Ramos (cell line): ENCODE results near the gene CBY1.
"Not testable (repeated sequence)": the region's sequence is repeated elsewhere in the genome, so short reads cannot be mapped to it uniquely, and the experiment has no call there.

ENCODE experiments used
- in situ Hi-C: fragments of 300-500 bp; cut with MboI; formaldehyde crosslinking; loops from one replicate; pipeline ENCODE4 v1.14.3; 2022; ENCODE audit warnings: low sequenced_read_pairs; ENCODE audit not compliant: unreplicated experiment

Gene CBY1

DNA sequence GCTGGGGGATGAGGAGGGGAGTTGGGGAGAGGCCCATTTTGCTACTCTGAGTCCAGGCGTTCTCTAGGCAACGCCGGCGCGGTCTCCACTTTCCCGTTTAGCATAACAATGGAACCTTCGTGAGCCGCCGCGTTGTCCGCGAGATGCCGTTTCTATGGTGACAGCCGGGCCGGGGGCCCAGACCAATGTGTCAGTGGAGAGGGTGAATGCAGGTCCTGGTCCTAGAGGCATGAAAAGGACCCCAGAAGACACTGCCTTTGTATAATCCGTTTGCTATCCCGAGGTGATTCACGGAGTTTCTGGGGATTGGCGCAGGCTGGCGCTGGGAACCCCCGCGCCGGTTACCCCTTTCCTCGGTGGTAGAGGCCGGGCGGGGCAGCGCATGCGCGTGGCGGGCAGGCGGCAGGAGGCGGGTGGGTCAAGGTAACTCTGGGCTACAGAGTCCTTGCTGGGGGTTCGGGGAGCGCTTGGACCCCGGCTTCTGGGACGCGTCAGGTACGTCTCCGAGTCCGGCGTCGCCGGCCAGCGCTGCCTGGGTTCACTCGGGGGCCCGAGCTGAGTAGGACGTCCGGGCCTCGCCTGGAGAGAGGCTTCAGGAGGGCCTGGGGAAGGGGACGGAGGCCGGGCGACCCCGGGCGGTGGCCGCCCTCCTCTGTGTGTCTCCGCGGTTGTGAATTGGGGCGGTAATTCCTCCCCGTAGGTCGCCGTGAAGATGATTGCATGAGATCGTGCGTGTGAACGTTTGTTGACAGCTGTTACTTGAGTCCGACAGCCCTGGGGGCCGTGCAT, at the start of gene CBY1, which contains the start of gene FAM227A:
Gene CBY1, plus strand, starts transcription at position 383 of the 789 bp plus-strand sequence. CDS start 11,417 bp downstream, outside the sequence.
Gene FAM227A, minus strand, starts transcription at position 137 of the 789 bp plus-strand sequence. CDS start 6,224 bp downstream, outside the sequence.
- in situ Hi-C loops: no loop called here

DNA sequence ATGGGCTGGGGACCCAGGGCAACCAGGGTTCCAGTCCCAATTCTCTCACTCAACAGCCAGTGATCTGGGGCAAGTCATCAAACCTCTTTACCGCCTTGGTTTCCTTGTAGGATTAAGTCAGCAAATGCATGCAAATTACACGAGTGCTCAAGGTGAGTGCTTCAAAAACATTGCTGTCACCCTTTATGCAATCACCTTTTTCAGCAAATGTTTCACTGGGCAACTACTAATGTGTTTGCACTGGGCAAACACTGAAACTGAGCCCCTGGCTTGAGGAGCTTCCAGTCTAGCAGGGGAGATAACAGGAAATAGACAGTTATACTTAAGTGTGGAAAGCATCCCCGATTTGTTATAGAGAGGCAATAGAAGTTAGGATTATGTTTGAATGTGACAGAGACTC, 48.8 kb upstream of the CBY1 start:
- in situ Hi-C loops: no loop called here

DNA sequence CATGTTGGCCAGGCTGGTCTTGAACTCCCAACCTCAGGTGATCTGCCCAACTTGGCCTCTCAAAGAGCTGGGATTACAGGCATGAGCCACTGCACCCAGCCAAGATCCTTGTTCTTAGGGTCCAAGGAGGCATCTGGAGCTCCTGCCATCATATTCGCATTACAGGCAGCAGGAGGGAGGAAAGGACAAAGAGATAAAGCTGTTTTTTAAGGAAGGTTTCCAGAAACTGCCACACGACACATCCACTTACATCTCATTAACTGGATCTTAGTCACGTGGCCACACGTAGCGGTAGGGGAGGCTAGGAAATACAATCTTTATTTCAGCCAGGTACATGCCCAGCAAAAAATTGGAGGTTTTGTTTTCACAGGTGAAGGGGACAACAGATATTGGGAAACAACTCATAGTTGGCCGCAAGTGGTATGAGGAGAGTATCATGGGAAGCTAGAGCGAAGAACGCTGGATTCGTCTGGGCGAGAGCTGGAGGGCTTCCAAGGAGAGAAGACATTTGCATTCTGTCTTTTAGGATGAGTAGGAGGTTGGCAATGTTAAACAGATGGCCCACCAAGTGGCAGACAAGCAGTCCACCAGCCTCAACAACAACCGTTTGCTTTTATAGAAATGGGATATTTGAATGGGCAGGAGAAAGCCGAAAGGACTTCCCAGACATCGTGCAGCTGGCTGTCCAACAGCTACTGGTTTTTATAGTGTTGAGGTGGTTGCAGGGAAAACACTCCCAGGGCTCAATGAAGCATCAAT, 47.3 kb upstream of the CBY1 start:
- in situ Hi-C loops: no loop called here

DNA sequence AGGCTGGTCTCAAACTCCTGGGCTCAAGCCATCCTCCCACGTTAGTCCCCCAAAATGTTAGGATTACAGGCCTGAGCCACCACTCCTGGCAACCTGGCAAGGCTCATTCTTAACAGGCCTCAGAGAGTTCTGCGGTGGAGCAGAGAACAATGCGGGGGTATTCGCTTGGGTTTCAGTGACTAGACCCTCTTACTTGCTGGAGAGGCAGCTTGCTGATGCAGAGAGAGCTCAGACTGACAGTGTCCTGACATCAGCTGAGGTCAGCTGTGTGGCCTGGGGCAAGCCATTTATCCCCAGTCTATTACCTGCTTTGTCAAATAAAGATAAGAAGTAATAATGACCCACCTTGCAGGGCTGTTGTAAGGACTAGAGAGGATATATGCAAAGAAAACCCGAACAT, 46.2 kb upstream of the CBY1 start:
- in situ Hi-C loops: no loop called here

DNA sequence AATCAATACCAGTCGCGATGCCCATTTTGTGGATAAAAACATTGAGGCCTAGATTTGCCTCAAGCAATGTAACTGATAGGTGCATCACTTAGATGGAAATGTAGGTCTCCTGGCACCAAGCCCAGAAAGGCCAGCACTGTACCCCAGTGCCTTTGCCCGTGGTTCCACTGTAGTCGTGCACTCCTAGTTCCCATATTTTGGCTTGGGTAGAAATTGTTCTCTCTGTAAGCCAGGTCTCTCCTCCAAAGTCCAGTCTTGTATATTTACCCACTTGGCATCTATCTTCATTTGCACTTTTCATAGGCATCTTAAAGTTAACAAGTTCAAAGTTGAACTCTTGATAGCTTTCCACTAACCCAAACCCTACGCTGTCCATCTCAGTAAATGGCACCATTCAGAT, 44.9 kb upstream of the CBY1 start:
- in situ Hi-C loops: no loop called here

DNA sequence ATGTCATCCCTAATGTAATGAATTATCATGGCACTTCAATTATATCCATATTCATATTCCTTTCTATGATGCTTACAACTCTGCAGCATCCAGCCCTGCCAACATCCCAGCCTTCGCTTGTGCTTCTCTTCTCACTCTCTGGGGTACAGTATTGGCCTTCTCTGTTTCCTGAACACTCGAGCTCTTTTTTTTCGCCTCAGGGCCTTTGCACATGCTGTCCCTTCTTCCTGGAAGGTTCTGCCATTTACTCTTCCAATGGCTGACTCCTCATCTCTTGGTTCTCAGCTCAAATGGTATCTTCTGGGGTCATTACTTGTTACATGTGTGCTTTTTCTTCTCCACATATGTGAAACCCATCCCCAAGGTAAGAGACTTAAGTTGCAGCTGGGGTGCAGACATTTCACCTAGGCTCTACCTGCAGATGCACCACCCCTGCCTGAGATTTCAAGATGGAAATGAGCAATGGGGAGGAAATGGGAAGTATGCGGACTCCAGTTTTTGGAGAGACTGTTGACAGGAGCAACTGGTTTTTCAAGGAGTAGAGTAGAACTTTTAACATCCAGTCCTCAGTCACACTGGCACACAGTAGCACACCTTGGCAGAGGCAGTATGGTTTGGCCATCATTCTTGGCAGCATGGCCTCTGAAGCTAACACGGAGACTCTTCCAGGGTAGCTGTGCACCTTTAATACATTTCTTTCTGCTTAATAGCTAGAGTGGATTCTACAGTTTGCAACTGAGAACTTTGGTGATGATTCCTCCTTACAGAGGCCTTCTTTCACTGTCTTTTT, 44.0 kb upstream of the CBY1 start:
- in situ Hi-C loops: no loop called here

DNA sequence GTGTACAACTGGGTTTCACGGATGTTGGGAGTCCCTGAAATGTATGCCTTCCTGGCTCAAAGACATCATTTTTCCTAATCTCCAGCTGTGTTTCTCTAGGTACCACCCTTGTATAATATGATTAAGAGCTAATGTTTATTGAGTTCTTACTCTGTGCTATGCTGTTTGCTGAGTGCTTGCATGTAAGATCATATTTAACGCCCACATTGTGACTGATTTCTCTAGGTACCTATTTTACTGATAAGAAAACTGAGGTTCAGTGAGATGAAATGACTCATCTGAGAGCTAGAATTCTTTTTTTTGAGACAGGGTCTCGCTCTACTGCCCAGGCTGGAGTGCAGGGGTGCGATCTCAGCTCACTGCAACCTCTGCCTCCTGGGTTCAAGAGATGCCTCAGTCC, 42.9 kb upstream of the CBY1 start:
- in situ Hi-C loops: no loop called here

DNA sequence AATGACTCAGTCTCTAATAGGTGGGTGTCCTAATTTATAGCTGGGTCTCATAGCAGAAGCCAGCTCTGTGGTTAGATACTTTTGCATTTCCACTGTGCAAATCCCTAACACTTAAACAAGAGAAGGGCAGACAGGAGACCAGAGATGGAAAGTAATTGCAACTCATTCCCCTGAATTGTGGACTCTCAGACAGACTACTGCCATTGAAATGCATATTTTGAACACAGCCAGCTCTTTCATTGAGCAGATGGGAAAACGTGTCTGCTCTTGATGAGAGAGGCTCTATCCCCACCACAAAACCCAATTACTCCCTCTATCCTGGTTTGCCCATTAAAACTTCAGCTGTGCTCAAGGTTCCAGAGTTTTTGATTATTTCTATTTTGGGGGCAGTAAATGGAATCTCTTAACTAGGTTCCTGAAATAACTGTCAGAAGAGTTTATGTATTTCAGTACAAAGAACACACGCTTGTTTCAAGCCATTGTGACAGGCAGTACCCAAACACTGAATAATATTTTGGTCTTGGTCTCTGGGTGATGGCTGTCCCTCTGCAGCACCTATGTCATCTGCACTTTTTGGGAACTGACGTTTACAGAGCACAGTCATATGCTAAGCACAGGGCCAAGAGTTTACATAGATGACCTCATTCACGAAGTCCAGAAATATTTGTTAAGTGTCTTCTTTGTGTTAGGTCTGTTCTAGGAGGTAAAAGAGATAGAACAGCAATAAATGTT, 41.9 kb upstream of the CBY1 start:
- in situ Hi-C loops: no loop called here

DNA sequence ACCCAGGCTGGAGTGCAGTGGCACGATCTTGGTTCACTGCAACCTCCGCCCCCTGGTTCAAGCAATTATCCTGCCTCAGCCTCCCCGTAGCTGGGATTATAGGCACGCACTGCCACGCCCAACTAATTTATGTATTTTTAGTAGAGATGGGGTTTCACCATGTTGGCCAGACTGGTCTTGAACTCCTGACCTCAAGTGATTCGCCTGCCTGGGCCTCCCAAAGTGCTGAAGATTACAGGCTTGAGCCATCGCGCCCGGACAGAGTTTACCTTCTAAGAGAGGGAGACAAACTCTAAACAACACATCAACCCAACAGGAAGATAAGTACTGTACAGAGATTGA, 41.4 kb upstream of the CBY1 start:
- in situ Hi-C loops: not testable (repeated sequence)

DNA sequence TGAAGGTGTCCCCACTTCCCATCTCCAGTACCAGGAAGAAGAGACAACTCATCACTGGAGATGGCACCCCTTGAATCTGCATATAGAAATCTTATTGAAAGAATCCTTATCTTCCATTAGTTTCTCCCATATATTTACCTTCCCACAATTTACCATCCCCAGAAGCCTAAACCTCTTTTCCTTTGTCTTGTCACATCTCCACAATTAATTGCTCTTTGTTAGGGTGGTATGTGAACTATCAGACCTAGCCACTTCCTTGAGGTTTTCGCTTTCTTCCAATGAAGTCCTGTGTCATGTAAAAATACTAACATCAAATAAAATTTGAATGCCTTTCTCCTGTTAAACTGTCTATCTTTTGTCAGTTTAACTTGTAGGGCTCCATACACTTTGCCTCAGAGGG, 38.2 kb upstream of the CBY1 start:
- in situ Hi-C loops: no loop called here

DNA sequence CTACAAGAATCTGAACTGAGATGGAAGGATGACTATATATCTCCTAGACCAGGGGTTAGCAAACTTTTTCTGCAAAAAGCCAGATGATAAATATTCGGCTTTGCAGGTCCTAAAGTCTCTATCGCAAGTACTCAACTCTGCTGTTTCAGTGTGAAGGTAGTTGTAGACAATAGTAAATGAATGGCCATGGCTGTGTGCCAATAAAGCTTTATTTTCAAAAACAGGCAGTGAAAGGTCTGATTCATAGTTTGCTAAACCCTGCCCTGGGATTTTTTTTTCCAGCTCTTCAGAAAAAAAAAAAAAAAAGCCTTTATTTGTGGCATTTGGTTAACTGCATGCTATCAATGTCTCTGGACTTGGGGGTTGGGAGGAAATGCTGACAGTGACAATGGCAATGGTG, 37.8 kb upstream of the CBY1 start:
- in situ Hi-C loops: no loop called here

DNA sequence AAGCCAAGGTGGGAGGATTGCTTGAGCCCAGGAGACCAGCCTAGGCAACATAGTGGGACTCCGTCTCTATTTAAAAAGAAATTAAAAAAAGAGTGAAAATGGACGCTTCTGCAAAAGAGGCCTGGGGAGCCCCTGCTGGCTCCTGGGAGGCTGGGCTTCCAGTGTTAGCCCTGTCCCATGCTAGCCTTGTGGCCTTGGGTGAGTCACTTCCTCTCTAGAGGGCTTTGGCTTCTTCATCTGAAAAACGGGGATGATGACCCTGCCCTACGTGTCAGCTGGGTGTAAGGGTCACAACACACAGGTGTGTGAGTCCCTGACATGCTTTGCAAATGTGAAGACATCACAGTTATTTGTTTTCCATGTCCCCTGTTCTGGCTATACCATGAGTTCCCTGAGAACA, 33.1 kb upstream of the CBY1 start:
- in situ Hi-C loops: no loop called here

DNA sequence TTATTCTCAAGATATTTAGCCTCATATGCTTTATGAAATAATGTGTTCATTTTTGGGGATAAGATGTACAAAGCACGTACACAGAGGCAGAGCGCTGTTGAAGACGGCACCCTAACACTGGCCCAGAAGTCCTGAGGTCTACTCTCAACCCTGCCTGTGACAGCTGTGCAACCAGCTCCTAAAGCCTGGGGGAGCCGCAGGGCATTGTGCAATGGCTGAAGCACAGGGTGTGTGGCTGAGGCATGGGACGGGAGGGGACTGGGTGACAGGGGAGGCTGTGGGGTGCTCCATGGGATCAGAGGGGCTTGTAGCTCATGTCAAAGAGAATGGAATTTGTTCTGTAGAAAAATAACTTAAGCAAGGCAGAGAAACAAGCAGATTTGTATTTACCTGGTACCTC, 28.0 kb upstream of the CBY1 start:
- in situ Hi-C loops: no loop called here

DNA sequence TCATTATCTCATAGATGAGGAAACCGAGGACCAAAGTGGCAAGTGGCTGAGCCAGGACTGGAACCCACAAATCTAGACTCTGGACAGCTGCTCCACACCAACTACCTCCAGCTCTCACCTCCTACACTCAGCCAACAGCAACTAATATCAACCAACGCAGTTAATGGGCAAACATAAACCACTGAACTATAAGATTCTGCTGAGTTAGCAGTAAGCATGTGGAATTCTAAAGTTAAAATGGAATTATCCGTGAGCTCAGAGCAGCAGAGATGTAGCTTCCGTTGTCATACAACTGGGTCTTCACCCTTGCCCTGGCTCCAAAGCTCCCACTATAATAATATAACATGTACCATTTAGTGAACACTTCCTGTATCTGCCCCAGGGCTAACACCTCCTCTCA, 27.3 kb upstream of the CBY1 start:
- in situ Hi-C loops: no loop called here

DNA sequence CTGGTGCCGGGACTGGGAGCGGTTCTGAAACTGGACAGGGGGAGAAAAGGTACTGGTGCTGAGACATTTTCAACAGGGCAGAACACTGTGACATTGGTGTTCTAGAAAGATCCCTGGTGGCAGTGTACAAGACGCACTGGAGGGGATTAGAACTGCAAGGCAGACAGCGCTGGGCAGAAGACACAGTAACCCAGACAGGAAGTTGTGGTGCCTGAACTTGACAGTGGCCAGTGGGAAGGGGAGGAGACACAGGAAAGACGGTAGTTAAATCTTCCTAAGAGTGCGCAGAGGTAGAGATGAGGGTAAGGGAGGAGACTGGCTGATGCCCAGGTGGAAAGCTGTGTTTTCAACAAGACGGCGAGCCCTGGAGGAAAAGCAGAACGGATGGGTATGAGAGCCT, 24.7 kb upstream of the CBY1 start:
- in situ Hi-C loops: no loop called here

DNA sequence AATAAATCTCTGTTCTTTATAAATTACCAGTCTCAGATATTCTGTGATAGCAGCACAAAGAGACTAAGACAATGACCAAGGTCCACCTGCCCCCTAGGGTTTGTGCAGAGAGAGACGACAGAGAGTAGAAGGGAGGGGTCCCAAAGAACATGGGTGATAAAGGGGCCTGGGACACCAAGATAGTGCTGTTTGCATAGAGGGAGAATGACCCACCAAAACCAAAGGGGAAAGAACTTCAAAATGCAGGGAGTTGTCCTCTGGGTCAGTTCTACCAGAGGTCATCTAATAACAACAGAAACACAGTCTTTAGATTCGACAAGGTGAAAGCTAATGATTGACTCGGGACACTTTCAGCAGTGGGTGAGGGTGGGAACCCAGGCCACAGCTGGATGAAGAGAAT, 23.9 kb upstream of the CBY1 start:
- in situ Hi-C loops: no loop called here

DNA sequence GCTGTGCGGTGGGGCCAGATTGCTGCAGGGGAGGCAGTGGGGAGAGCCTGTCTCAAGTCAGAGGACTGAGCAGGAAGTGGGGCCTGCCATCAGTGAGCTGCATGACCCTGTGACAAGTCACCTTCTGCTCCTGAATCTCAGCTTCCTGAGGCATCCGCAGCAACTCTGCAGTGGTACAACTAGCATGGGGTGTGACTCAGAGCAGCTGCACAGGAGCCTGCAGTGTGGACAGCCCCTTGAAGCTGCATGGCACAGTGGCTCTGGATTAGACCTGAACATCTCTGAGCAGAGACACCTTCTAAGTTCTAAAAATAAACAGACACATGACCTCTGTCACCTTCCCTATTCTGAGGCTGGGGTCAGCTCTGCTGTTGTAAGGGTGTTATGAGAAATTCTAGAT, 18.2 kb upstream of the CBY1 start:
- in situ Hi-C loops: no loop called here

DNA sequence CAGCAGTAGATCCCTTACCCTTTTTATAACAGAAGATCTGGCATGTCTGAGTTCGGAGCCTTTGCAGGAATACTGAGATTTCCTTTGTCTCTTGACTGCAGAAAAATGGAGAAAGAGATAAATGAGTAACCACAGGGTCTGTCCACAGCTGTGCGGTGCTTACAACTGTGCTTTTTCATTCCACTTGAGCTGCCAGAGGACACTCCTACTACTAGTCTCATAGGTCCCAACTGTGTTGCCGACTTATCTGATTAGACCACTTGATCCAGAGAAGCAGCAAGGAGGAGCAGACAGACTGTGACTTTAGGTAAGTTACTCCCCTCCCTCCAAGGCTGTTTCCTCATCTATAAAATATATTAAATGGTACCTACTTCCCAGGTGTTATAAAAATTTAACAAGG, 17.7 kb upstream of the CBY1 start:
- in situ Hi-C loops: no loop called here

DNA sequence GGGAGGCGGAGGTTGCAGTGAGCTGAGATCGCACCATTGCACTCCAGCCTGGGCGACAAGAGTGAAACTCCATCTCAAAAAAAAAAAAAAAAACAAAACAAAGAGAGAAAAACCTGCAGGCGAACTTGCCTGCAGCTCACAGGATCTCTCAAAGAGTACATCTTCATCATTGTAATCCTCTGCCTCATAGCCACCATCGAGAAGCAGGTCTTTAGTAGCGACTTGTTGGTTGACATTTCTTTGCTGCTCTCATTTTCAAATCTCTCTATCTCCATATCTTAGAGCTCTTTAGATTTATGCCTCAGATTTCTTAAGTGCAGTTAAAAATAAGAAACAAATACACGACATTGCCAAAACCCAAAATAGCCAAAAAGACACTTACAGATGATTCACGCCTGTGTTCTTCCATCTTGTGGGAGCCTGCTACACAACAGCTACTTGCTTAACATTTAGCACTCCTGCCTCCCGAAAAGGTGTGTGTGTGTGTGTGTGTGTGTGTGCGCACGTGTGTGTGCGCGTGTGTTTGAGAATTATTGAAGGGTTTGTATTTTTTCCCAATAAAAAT, 14.9 kb upstream of the CBY1 start:
- in situ Hi-C loops: no loop called here

DNA sequence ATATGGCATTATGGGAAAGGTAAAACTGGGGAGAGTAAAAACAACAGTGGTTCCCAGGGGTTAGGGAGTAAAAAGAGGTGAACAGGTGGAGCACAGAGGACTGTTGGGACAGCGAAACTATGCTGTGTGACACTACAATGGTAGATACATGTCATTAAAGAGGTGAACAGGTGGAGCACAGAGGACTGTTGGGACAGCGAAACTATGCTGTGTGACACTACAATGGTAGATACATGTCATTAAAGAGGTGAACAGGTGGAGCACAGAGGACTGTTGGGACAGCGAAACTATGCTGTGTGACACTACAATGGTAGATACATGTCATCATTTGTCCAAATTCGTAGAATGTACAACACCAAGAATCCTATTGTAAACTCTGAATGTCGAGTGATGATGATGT, 12.2 kb upstream of the CBY1 start:
- in situ Hi-C loops: not testable (repeated sequence)
